ENCODE measurements around the gene NRM.
A peak's percentile ranks its signal among the peaks of the same experiment; 100 is the strongest.
"Not testable (repeated sequence)": the region's sequence is repeated elsewhere in the genome, so short reads cannot be mapped to it uniquely, and the experiment has no call there.

NRM gene

GRCh38 chr6:30687659-30688431 is 2.9 kb downstream of the NRM start:
- peak; percentile 25 for DNase-seq (ENCODE audit: low spot score)

GRCh38 chr6:30686908-30687658 is 3.7 kb downstream of the NRM start:
- peak; percentile 84 for DNase-seq (ENCODE audit: low spot score)

- peak; percentile 50 for DNase-seq (ENCODE audit: low spot score)
Observed at GRCh38 chr6:30686009-30686907, 4.5 kb downstream of the NRM start, which contains the start of gene PPP1R18. Gene PPP1R18 (minus strand): TSS chr6:30686645. CDS start chr6:30686018, 627 bp downstream.

GRCh38 chr6:30685157-30686008 is 5.4 kb downstream of the NRM start:
- DNase-seq (ENCODE audit: low spot score) = no peak

GRCh38 chr6:30684386-30685156 is 6.2 kb downstream of the NRM start:
- DNase-seq (ENCODE audit: low spot score) = peak; percentile 60

GRCh38 chr6:30683980-30684338 is 6.8 kb downstream of the NRM start:
- DNase-seq (ENCODE audit: low spot score) = no peak

GRCh38 chr6:30683183-30683979 is 7.4 kb downstream of the NRM start:
- peak; percentile 16 for DNase-seq (ENCODE audit: low spot score)

- DNase-seq (ENCODE audit: low spot score) = peak; percentile 74
Observed at GRCh38 chr6:30682143-30683117, 8.4 kb downstream of the NRM start.

GRCh38 chr6:30681766-30682142 is 9.0 kb downstream of the NRM start:
- no peak for DNase-seq (ENCODE audit: low spot score)

GRCh38 chr6:30679765-30680535 is 10.8 kb downstream of the NRM start:
- DNase-seq (ENCODE audit: low spot score) = no peak

- DNase-seq (ENCODE audit: low spot score) = peak; percentile 91
Observed at GRCh38 chr6:30678964-30679726, 11.6 kb downstream of the NRM start.

- DNase-seq (ENCODE audit: low spot score) = no peak
Observed at GRCh38 chr6:30676660-30677285, 14.0 kb downstream of the NRM start.

- DNase-seq (ENCODE audit: low spot score) = peak; percentile 88
Observed at GRCh38 chr6:30672445-30673253, 18.1 kb downstream of the NRM start, which contains the start of gene DHX16. Gene DHX16 (minus strand): TSS chr6:30673006. CDS start chr6:30672841, 165 bp downstream.

GRCh38 chr6:30670760-30671527 is 19.8 kb downstream of the NRM start:
- DNase-seq (ENCODE audit: low spot score) = no peak

GRCh38 chr6:30666300-30666699 is 24.5 kb downstream of the NRM start:
- not testable (repeated sequence) for DNase-seq (ENCODE audit: low spot score)

Data from Ammon's horn (tissue), 1 donor.